Lower lobe of right lung (tissue), 2 donors: Measurements from ENCODE around the gene HSPB2. TPM values are rescaled to one million over a fixed set of nuclear protein-coding genes. Genes with fewer than 3 reads are reported as not detected.

Experiments
- ATAC-seq, 2 donors: fragments of 200-7000 bp; cut with Tn5 transposase; one replicate each; pipeline ENCODE4 v1.9.1; 2020 to 2022; ENCODE audit warnings: mild to moderate bottlenecking in 2 of 2, moderate library complexity in 2 of 2
- DNase-seq: peaks from one replicate; pipeline ENCODE4 v3.0.0-alpha.2; 2020
- H3K27ac ChIP-seq: fragments of 200-600 bp; one replicate; pipeline ENCODE4 v1.8.0; 2022
- H3K27me3 ChIP-seq: fragments of 200-600 bp; one replicate; pipeline ENCODE4 v1.8.0; 2022; ENCODE audit warnings: low read depth
- H3K36me3 ChIP-seq: fragments of 200-600 bp; one replicate; pipeline ENCODE4 v1.8.0; 2022; ENCODE audit warnings: mild to moderate bottlenecking
- H3K4me1 ChIP-seq: fragments of 200-600 bp; one replicate; pipeline ENCODE4 v1.8.0; 2022
- H3K4me3 ChIP-seq: fragments of 200-600 bp; one replicate; pipeline ENCODE4 v1.8.0; 2022; ENCODE audit warnings: mild to moderate bottlenecking
- H3K9me3 ChIP-seq: fragments of 200-600 bp; one replicate; pipeline ENCODE4 v1.8.0; 2022
- CTCF ChIP-seq: fragments of 200-600 bp; IDR thresholded peaks from one replicate; pipeline ENCODE4 v1.8.0; 2022; ENCODE audit warnings: antibody characterized with exemption, mild to moderate bottlenecking
- intact Hi-C: fragments of 100-400 bp; cut with DNase I; formaldehyde crosslinking; loops from one replicate; pipeline ENCODE4 v1.11.0; 2022
- total RNA-seq: library from RNA; stranded (reverse); fragmentation: NEBNext Ultra II Directional; extraction: Animal tissue kit (Norgen Biotek cat#: 25700); gene quantifications from one replicate; pipeline ENCODE4 v1.2.1, GENCODE V29; 2021
- donor health status: DM: no; HTN: yes; CAD: no; lungs with severe emphysema.

Gene HSPB2
- total RNA-seq, 1 donor from 2014 or later, result 6.4 TPM

- intact Hi-C loops, result no loop called here
- Histone ChIP-seq H3K36me3 (no peaks in the 10 kb centered on the region), H3K27me3 (no peaks in the 10 kb centered on the region), H3K4me1 (no peaks in the 10 kb centered on the region), H3K4me3 (no peak overlapping the region), H3K9me3 (no peaks in the 10 kb centered on the region), H3K27ac (no peak overlapping the region)
- no peak for DNase-seq
- no peak for ATAC-seq
- no peak for TF ChIP-seq CTCF
Measured at GRCh38 chr11:111886844-111887243, 25.7 kb upstream of the HSPB2 start.

- TF ChIP-seq CTCF, result no peak
- H3K4me1 ChIP-seq, result peaks cover 5% of the 10 kb centered on the region
- H3K9me3 ChIP-seq, result no peaks in the 10 kb centered on the region
- ATAC-seq (no peak), DNase-seq (no peak)
- peaks cover 9% of the 10 kb centered on the region for H3K36me3 ChIP-seq
- no peak overlapping the region for H3K27ac ChIP-seq
- no peaks in the 10 kb centered on the region for H3K27me3 ChIP-seq
- H3K4me3 ChIP-seq, result no peak overlapping the region
- intact Hi-C loops, result no loop called here
Measured at GRCh38 chr11:111905411-111905810, 7.1 kb upstream of the HSPB2 start.

- peaks cover 1% of the 10 kb centered on the region for H3K27me3 ChIP-seq
- no peak overlapping the region for H3K4me3 ChIP-seq
- H3K27ac ChIP-seq, result no peak overlapping the region
- H3K4me1 ChIP-seq, result peaks cover 11% of the 10 kb centered on the region
- ATAC-seq (no peak), DNase-seq (no peak)
- H3K36me3 ChIP-seq, result peaks cover 9% of the 10 kb centered on the region
- no peaks in the 10 kb centered on the region for H3K9me3 ChIP-seq
- intact Hi-C loops, result no loop called here
- TF ChIP-seq CTCF, result no peak
Measured at GRCh38 chr11:111906680-111907079, 5.9 kb upstream of the HSPB2 start.

- H3K4me1 ChIP-seq, result peaks cover 11% of the 10 kb centered on the region
- H3K27me3 ChIP-seq, result peaks cover 14% of the 10 kb centered on the region
- ATAC-seq, result no peak
- TF ChIP-seq CTCF, result no peak
- H3K36me3 ChIP-seq, result peaks cover 9% of the 10 kb centered on the region
- DNase-seq, result no peak
- no peak overlapping the region for H3K4me3 ChIP-seq
- intact Hi-C loops, result no loop called here
- no peaks in the 10 kb centered on the region for H3K9me3 ChIP-seq
- H3K27ac ChIP-seq, result no peak overlapping the region
Measured at GRCh38 chr11:111908639-111909305, 3.8 kb upstream of the HSPB2 start.

- peaks cover 14% of the 10 kb centered on the region for H3K27me3 ChIP-seq
- no peak for TF ChIP-seq CTCF
- H3K4me3 ChIP-seq, result no peak overlapping the region
- H3K9me3 ChIP-seq, result no peaks in the 10 kb centered on the region
- H3K4me1 ChIP-seq, result peaks cover 11% of the 10 kb centered on the region
- peaks cover 9% of the 10 kb centered on the region for H3K36me3 ChIP-seq
- intact Hi-C loops, result no loop called here
- ATAC-seq (no peak), DNase-seq (no peak)
- H3K27ac ChIP-seq, result no peak overlapping the region
Measured at GRCh38 chr11:111909378-111909777, 3.2 kb upstream of the HSPB2 start.
